ENCODE results near the gene SDHB.
"Not testable (repeated sequence)": the region's sequence is repeated elsewhere in the genome, so short reads cannot be mapped to it uniquely, and the experiment has no call there.

SDHB gene

GRCh38 chr1:17071794-17072193, 18.0 kb upstream of the SDHB start:
- no peak for DNase-seq

GRCh38 chr1:17070163-17070525, 16.3 kb upstream of the SDHB start:
- no peak for DNase-seq

DNA sequence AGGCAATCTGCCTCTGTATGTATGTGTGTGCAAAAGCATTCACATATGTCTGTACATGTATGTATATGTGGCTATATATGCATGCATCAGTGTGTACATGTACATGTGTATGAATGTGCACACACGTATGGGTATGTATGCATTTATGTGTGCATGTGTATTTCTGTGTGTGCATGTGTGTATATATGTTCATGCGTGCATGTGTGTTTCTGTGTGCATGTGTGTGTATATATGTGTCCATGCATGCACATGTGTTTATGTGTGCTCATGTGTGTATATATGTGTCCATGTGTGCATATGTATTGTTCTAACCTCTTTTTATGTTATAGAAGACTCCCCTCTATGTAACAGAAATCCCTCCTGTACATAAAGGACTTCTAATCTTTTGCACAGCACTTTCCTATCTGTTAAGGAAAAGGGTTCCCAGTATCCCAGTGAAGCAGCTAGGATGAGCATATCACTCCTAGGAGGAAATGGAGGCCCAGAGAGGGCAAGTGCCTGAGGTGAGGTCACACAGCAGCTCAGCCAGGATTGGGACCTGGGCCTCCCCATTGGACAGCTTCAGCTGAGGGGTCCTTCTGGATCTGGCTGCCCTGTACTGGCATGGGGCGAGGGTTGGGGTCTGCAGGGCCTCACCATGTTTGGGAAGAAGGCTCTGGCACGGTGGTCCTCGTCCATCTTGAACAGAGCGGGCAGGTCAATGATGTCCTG, 15.8 kb upstream of the SDHB start:
- DNase-seq = no peak

DNA sequence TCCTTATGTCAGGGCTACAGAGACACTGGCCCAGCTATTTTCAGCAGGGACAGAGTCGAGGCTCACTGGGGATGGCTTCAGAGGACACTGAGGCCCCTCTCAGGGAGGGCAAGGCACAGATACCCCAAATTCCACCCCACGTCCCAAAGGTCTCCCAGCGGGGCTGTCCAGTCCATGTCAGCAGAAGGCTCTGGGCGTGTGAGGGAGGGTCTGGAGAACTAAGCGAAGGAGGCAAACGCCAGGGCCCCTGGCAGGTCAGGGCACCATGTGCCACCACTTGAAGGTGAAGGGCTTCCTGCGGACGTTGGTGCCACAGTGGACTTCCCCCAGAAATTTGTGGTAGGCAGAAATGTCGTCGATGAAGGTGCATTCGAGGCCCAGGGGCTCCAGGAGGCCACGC, 15.0 kb upstream of the SDHB start:
- DNase-seq = no peak

GRCh38 chr1:17067465-17068240, 13.8 kb upstream of the SDHB start:
- no peak for DNase-seq

- no peak for DNase-seq
Observed at GRCh38 chr1:17067069-17067426, 13.2 kb upstream of the SDHB start.

- DNase-seq = no peak
Observed at GRCh38 chr1:17066361-17067068, 12.7 kb upstream of the SDHB start.

DNA sequence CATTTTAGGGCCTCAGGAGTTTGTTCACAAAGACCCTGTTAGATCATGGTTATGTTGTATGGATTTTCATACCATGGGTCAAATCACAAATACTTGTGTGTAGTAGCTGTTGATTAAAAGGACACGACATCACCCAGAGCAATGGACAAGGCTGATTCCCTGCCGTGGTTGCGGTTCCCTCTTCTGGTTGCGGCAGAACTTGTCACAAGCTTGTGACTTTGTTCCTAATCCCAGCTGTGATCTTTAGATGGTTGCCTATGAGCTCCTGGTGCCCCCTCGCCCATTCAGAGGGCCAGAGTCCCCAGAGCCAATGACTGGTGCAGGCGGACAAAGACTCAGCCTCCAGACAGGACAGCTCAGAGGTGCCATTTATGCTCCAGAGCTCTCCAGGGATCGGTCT, 11.8 kb upstream of the SDHB start:
- DNase-seq = no peak

DNA sequence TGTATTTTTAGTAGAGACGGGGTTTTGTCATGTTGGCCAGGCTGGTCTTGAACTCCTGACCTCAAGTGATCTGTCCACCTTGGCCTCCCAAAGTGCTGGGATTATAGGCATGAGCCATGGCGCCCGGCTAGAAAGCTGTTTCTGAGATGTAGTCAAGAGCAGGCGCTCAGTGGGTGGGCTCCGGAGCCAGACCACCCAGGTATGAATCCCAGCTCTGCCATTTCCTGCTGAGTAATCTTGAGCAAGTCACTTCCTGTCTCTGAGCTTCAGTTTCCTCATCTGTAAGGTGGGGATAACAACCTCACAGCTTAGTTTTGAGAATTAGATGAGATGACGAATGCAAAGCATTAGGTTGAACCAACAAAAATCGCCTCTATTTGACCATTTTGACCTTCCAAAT, 8.9 kb upstream of the SDHB start:
- DNase-seq = not testable (repeated sequence)

DNA sequence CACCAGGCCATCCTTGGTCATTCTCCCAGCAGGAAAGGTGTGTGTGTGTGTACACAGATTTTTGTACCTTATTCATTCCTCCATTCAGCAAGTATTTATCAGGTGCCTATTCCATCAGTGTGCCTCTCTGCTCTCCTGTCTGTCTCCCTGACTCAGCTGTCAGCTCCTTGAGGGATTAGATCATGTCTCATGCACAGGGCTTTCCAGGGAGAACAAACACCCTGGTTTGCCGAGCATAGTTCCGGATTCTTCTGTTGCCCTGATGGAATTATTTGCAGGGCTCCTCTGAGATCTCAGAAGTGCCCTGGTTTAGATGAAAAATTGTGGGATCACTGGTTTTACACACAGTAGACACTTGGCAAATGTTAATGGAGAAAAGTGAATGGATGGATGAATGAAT, 8.1 kb upstream of the SDHB start:
- DNase-seq = no peak

GRCh38 chr1:17061486-17061885, 7.7 kb upstream of the SDHB start:
- DNase-seq = no peak

GRCh38 chr1:17060306-17060749, 6.5 kb upstream of the SDHB start:
- DNase-seq = no peak

- DNase-seq = peak; percentile 45
Observed at GRCh38 chr1:17059391-17060305, 5.8 kb upstream of the SDHB start.

GRCh38 chr1:17056551-17056950, 2.7 kb upstream of the SDHB start:
- no peak for DNase-seq

GRCh38 chr1:17055801-17056200, 2.0 kb upstream of the SDHB start:
- no peak for DNase-seq

DNA sequence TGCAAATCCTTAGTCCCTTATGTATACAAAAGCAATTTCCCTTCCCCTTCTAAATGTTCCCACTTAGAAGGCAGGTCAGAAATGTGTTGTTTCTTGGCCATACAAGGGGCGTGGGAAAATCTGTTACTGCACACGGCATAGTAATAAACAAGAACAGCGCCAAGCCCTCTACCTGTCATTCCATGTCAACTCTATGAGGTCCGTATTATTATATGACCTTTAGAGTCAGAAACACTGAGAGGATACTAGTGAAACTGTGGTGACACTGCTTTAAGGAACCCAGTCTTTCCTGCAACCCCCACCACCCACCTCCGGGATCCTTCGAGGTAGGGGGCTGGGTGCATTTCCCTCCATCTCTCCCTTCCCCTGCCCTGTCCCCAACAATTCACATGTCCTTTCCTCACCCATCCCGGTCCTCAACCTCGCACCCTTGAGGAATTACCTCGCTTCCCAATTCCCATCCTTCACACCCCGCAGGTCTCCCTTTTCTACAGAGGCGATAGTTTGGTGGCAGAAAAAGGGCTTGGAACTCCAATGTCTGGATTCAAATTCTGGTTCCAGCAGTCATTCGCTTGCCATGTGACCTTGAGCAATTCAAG, 647 bp downstream of the SDHB start:
- no peak for DNase-seq

DNA sequence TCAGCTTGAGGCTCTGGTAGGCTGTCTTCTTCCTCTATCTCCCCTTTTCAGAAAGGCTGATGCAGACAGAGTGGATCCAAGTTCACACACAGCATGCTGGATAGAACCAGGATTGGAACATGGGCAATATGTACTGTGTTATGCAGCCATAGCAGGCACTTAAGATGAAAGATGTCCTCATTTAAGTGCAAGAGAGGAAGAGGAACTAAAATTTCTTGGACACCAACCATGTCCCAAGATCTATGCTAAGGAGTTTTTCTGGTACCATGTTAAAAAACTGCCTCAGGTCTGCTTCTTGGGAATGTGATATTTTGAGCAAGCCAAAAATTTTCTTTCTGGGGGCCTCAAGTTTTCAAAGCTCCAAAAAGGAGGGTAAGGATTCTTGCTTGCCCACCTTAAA, 1.2 kb downstream of the SDHB start:
- DNase-seq = no peak

- DNase-seq = no peak
Observed at GRCh38 chr1:17052038-17052437, 1.8 kb downstream of the SDHB start.

GRCh38 chr1:17047924-17048323, 5.9 kb downstream of the SDHB start:
- no peak for DNase-seq

- no peak for DNase-seq
Observed at GRCh38 chr1:17046334-17046657, 7.5 kb downstream of the SDHB start.

DNA sequence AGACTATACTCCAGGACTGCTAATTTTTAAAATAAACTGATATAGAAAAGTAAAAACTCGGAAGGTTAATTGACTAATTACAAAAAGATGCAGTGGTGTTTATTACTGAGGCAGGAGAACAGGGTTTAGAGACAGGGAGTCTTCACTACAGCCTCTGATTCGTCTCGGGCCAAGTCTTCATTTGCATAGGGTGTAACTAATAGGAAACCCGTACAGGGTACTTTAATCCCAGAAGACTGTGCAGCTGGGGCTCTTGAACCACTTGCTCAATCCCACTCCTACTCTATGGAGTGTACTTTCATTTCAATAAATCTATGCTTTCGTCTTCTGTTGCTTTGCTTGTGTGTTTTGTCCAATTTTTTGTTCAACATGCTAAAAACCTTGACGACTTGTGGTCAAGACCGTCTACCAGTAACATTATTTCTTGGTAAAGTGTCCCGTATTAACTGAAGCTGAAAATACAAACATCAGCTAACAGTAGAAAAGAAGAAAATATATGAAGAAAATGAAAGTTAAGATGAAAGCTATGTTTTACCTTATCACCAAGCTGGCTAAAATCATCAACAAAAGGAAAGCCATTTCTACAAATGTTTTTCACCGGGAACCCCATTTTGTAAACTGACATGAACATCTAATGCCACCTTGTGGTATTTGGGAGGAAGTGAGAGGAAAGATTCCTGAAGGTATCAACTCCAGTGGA, 8.0 kb downstream of the SDHB start:
- peak; percentile 5 for DNase-seq

GRCh38 chr1:17045150-17045549, 8.7 kb downstream of the SDHB start:
- no peak for DNase-seq

Data from DMS153 (cell line).